Neural cell (in vitro differentiated cells): ENCODE measurements around the gene PAFAH2. TPM values are rescaled to one million over a fixed set of nuclear protein-coding genes. Genes with fewer than 3 reads are reported as not detected.

ENCODE experiments used
- H2AFZ ChIP-seq: fragments of 200-600, 300-800 bp; sonication (generic), shearing (Covaris generic); 2 replicates; pipeline ENCODE4 v1.6.0; 2014; ENCODE audit warnings: low read depth, mild to moderate bottlenecking, antibody characterized with exemption, low read length, moderate library complexity
- H3F3A ChIP-seq: fragments of 200-600 bp; shearing (Covaris generic); 2 replicates; pipeline ENCODE4 v1.6.1; 2016; ENCODE audit warnings: mild to moderate bottlenecking, moderate library complexity, mixed read lengths, antibody characterized with exemption, low read length; ENCODE audit not compliant: insufficient read depth, poor library complexity, severe bottlenecking
- H3K27ac ChIP-seq: fragments of 200-600, 300-800 bp; sonication (generic), shearing (Covaris generic); 2 replicates; pipeline ENCODE4 v1.5.1; 2014; ENCODE audit warnings: mild to moderate bottlenecking, low read length, moderate library complexity
- H3K27me3 ChIP-seq: fragments of 300-800, 200-600 bp; sonication (generic), shearing (Covaris generic); 2 replicates; pipeline ENCODE4 v1.6.0; 2014; ENCODE audit warnings: mild to moderate bottlenecking, low read depth, low read length, moderate library complexity; ENCODE audit not compliant: insufficient read depth
- H3K36me3 ChIP-seq: fragments of 300-800, 200-600 bp; sonication (generic), shearing (Covaris generic); 2 replicates; pipeline ENCODE4 v1.5.1; 2014; ENCODE audit warnings: mild to moderate bottlenecking, antibody characterized with exemption, low read length, moderate library complexity; ENCODE audit not compliant: insufficient read depth
- H3K4me2 ChIP-seq: fragments of 300-800, 200-600 bp; sonication (generic), shearing (Covaris generic); 2 replicates; pipeline ENCODE4 v1.6.0; 2014; ENCODE audit warnings: mild to moderate bottlenecking, low read length
- H3K4me3 ChIP-seq: fragments of 300-800, 200-600 bp; sonication (generic), shearing (Covaris generic); 2 replicates; pipeline ENCODE4 v1.5.1; 2014; ENCODE audit warnings: mild to moderate bottlenecking, low read length, moderate library complexity
- H3K79me2 ChIP-seq: fragments of 200-600 bp; shearing (Covaris generic); replicated peaks from 2 replicates; pipeline ENCODE4 v1.6.0; 2014; ENCODE audit warnings: mild to moderate bottlenecking, low read length, moderate library complexity; ENCODE audit not compliant: insufficient read depth
- H3K9ac ChIP-seq: fragments of 300-800, 200-600 bp; sonication (generic), shearing (Covaris generic); 2 replicates; pipeline ENCODE4 v1.6.1; 2016; ENCODE audit warnings: mild to moderate bottlenecking, low read length, mixed read lengths
- H3K9me2 ChIP-seq: fragments of 200-600 bp; shearing (Covaris generic); 2 replicates; pipeline ENCODE4 v1.6.1; 2016; ENCODE audit warnings: mild to moderate bottlenecking, low read length, mixed read lengths; ENCODE audit not compliant: insufficient read depth
- H3K9me3 ChIP-seq: fragments of 200-600, 300-800 bp; sonication (generic), shearing (Covaris generic); 2 replicates; pipeline ENCODE4 v1.6.1; 2016; ENCODE audit warnings: mild to moderate bottlenecking, mixed run types, low read length, moderate library complexity, mixed read lengths
- H4K20me1 ChIP-seq: fragments of 200-600 bp; shearing (Covaris generic); 2 replicates; pipeline ENCODE4 v1.6.1; 2016; ENCODE audit warnings: mild to moderate bottlenecking, mixed run types; ENCODE audit not compliant: insufficient read depth
- EP300 ChIP-seq: fragments of 450-650 bp; conservative IDR thresholded peaks from 2 replicates; pipeline ENCODE4 v1.6.1; 2014; ENCODE audit warnings: antibody characterized with exemption, mild to moderate bottlenecking, moderate library complexity; ENCODE audit not compliant: poor library complexity, severe bottlenecking
- EZH2 ChIP-seq: fragments of 200-600, 300-800 bp; shearing (Covaris generic), sonication (generic); IDR thresholded peaks from 2 replicates; pipeline ENCODE4 v1.6.1; 2014; ENCODE audit warnings: antibody characterized with exemption, low read length, borderline replicate concordance, mild to moderate bottlenecking; ENCODE audit not compliant: insufficient read depth, poor library complexity, severe bottlenecking
- MXI1 ChIP-seq: fragments of 450-650 bp; conservative IDR thresholded peaks from 2 replicates; pipeline ENCODE4 v1.6.1; 2014; ENCODE audit warnings: antibody characterized with exemption, mild to moderate bottlenecking; ENCODE audit not compliant: poor library complexity, severe bottlenecking
- POLR2AphosphoS5 ChIP-seq: IDR thresholded peaks from 2 replicates; pipeline ENCODE4 v1.6.1; 2012
- RAD21 ChIP-seq: fragments of 450-650 bp; conservative IDR thresholded peaks from 2 replicates; pipeline ENCODE4 v1.6.1; 2014; ENCODE audit warnings: antibody characterized with exemption, mild to moderate bottlenecking, moderate library complexity
- SMC3 ChIP-seq: fragments of 450-650 bp; conservative IDR thresholded peaks from 2 replicates; pipeline ENCODE4 v1.6.1; 2014; ENCODE audit warnings: antibody characterized with exemption, mild to moderate bottlenecking, moderate library complexity; ENCODE audit not compliant: poor library complexity
- TAF1 ChIP-seq: IDR thresholded peaks from 2 replicates; pipeline ENCODE4 v1.6.1; 2012; ENCODE audit warnings: low read depth
- polyA plus RNA-seq: library from polyadenylated mRNA; depleted of rRNA; stranded (reverse); fragments of >200 nt; gene quantifications from 2 replicates; pipeline ENCODE4 v1.2.3, GENCODE V29; 2014
- TF ChIP-seq, protein P1 (sequence below): fragments of 450-650 bp; IDR thresholded peaks from 2 replicates; pipeline ENCODE4 v1.5.1; 2014; ENCODE audit warnings: antibody characterized with exemption, mild to moderate bottlenecking, moderate library complexity; ENCODE audit not compliant: poor library complexity, severe bottlenecking
- TF ChIP-seq, protein P2 (sequence below): IDR thresholded peaks from 2 replicates; pipeline ENCODE4 v1.6.1; 2012; ENCODE audit warnings: borderline replicate concordance

The PAFAH2 gene
- polyA plus RNA-seq, 1 donor from 2014 or later, result 7.9 TPM

DNA sequence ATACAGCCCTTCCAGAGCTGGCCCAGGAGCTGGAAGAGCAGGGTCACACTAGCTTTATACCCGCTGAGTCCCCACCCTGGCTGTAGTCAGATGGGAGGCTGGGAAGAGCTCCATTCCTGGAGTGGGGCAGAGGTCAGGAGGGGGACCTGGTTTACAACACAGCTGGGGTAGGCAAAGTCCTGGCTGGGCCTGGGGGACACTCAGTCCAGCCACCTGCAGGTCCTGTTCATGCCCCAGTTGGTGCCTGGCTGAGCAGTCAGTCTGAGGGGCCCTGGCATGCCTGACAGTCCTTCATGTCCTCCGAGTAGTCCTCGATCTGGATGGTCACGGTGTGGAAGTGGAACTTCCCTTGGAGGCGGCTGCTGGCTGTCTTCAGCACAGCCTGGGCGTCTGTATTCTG is 41.0 kb upstream of the PAFAH2 start:
- Histone ChIP-seq H3K9me2 (no peaks in the 10 kb centered on the region), H3K4me3 (no peak overlapping the region), H3K36me3 (no peaks in the 10 kb centered on the region), H3K9ac (no peak overlapping the region), H3F3A (no peaks in the 10 kb centered on the region), H3K27me3 (peaks cover 10% of the 10 kb centered on the region), H3K4me2 (no peak overlapping the region), H3K9me3 (no peaks in the 10 kb centered on the region), H4K20me1 (no peaks in the 10 kb centered on the region), H3K79me2 (no peaks in the 10 kb centered on the region), H2AFZ (no peak overlapping the region), H3K27ac (no peak overlapping the region)
- TF ChIP-seq SMC3 (no peak), MXI1 (no peak), RAD21 (no peak), EP300 (no peak), EZH2 (no peak), POLR2AphosphoS5 (no peak), TAF1 (no peak)
- TF ChIP-seq, protein P1, sequence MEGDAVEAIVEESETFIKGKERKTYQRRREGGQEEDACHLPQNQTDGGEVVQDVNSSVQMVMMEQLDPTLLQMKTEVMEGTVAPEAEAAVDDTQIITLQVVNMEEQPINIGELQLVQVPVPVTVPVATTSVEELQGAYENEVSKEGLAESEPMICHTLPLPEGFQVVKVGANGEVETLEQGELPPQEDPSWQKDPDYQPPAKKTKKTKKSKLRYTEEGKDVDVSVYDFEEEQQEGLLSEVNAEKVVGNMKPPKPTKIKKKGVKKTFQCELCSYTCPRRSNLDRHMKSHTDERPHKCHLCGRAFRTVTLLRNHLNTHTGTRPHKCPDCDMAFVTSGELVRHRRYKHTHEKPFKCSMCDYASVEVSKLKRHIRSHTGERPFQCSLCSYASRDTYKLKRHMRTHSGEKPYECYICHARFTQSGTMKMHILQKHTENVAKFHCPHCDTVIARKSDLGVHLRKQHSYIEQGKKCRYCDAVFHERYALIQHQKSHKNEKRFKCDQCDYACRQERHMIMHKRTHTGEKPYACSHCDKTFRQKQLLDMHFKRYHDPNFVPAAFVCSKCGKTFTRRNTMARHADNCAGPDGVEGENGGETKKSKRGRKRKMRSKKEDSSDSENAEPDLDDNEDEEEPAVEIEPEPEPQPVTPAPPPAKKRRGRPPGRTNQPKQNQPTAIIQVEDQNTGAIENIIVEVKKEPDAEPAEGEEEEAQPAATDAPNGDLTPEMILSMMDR, result no peak
- TF ChIP-seq, protein P2, sequence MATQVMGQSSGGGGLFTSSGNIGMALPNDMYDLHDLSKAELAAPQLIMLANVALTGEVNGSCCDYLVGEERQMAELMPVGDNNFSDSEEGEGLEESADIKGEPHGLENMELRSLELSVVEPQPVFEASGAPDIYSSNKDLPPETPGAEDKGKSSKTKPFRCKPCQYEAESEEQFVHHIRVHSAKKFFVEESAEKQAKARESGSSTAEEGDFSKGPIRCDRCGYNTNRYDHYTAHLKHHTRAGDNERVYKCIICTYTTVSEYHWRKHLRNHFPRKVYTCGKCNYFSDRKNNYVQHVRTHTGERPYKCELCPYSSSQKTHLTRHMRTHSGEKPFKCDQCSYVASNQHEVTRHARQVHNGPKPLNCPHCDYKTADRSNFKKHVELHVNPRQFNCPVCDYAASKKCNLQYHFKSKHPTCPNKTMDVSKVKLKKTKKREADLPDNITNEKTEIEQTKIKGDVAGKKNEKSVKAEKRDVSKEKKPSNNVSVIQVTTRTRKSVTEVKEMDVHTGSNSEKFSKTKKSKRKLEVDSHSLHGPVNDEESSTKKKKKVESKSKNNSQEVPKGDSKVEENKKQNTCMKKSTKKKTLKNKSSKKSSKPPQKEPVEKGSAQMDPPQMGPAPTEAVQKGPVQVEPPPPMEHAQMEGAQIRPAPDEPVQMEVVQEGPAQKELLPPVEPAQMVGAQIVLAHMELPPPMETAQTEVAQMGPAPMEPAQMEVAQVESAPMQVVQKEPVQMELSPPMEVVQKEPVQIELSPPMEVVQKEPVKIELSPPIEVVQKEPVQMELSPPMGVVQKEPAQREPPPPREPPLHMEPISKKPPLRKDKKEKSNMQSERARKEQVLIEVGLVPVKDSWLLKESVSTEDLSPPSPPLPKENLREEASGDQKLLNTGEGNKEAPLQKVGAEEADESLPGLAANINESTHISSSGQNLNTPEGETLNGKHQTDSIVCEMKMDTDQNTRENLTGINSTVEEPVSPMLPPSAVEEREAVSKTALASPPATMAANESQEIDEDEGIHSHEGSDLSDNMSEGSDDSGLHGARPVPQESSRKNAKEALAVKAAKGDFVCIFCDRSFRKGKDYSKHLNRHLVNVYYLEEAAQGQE, result no peak

DNA sequence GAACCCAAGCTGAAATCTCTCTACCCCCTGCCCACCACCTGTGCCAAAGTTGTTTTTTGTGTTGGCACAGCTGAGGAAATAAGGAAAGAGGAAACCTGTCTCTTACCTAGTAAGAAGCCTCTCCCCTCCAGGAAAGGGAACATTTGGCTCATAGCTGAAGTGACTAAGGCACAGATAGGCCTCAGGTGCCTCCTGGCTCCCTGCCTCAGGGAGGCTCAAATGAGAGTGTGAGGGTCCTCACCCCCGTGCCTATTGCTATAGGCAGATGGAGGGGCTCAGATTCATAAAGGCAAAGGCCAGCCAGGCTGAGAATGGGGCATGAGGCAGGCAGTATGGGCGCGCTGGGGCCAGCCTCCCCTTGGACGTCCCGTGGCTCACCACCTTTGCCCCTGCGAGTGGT is 40.6 kb upstream of the PAFAH2 start:
- Histone ChIP-seq H3K9ac (no peak overlapping the region), H3K4me2 (no peak overlapping the region), H2AFZ (no peak overlapping the region), H3K27me3 (peaks cover 6% of the 10 kb centered on the region), H3K27ac (no peak overlapping the region), H3K4me3 (no peak overlapping the region), H3K79me2 (no peaks in the 10 kb centered on the region), H3F3A (no peaks in the 10 kb centered on the region), H3K9me2 (no peaks in the 10 kb centered on the region), H4K20me1 (no peaks in the 10 kb centered on the region), H3K36me3 (no peaks in the 10 kb centered on the region), H3K9me3 (no peaks in the 10 kb centered on the region)
- no peak for TF ChIP-seq TAF1
- no peak for TF ChIP-seq POLR2AphosphoS5
- TF ChIP-seq SMC3, result no peak
- no peak for TF ChIP-seq RAD21
- TF ChIP-seq, protein P1, result no peak
- TF ChIP-seq EP300, result no peak
- TF ChIP-seq MXI1, result no peak
- TF ChIP-seq EZH2, result no peak
- TF ChIP-seq, protein P2, result no peak
